Glomerular visceral epithelial cell (primary cell): Measurements from ENCODE around the gene C15orf62.

Experiments
- DNase-seq: peaks from one replicate; pipeline ENCODE4 v3.0.0-alpha.2; 2016; ENCODE audit errors: extremely low spot score

The C15orf62 gene

DNA sequence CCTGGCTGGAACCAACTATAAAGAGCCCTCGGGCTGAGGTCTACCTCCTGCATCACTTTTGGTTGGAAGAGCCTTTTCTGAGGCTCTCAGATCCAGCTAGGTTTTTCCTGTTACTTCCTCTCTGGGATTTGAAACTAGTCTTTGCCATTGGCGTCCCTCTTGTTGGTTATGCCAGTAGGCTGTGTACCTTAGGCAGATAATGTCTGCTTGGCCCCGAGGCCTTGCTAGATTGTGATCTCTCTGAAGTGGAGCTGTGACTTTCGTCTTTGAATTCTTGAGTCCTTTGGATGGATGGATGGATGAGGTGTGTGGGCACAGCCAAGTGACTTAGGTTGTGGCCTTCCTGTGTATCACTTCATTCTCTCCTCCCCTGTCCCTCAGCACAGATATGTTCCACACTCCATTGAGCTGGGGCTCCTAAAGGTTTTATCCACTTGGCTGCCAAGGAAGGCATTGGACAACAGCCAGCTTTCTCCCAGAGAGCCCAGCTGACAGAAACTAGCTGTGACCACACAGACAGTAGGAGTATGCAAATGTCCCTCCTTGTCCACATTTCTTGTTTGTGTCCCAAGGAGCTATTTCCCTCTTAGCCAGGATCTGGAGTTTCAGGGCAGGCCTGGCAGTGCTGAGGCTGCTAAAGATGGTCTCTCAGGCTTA, 45.4 kb downstream of the C15orf62 start:
- DNase-seq = peak; percentile 70

DNA sequence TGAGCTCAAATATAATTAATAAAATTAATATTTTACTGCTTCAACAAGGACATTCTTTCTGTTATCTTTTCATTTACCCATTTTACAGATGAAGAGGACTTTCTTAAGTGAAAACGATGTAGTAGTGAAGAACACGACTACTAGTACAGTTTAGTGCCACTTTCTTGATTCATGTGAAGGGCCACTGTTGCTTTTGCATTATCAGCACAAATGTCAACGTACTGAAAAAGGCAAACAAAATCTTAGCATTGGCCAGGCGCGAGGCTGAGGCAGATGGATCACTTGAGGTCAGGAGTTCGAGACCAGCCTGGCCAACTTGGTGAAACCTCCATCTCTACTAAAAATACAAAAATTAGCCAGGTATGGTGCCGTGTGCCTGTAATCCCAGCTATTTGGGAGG, 49.3 kb downstream of the C15orf62 start:
- DNase-seq = no peak

DNA sequence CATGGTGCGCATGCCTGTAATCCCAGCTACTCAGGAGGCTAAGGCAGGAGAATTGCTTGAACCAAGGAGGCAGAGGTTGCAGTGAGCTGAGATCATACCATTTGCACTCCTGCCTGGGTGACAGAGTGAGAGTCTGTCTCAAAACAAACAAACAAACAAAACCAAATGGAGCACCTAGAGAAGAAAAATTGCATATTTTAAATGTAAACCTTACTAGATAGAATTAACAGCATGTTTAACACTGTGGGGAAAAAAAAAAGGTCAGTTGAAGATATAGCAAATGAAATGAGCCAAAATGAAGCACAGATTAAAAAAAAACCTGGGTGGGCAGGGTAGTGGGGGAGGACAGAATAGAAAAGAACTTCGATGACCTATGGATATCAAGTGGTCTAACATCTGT, 51.4 kb downstream of the C15orf62 start:
- no peak for DNase-seq
